ENCODE data around the gene TCN2. TPM values are rescaled to one million over a fixed set of nuclear protein-coding genes. Genes with fewer than 3 reads are reported as not detected.

TCN2 gene
- total and polyA plus RNA-seq, 2 experiments from 2014 or later: 4.8 to 5.3 TPM

GRCh38 chr22:30634471-30635233 is 27.7 kb downstream of the TCN2 start:
- H3K36me3 ChIP-seq (ENCODE audit: low read depth): no peaks in the 10 kb centered on the region
- no peaks in the 10 kb centered on the region for H3K27me3 ChIP-seq (replicated peaks; ENCODE audit: insufficient read depth)
- H3K4me2 ChIP-seq (ENCODE audit: unreplicated experiment): peak overlapping the region; percentile 93
- H3K4me1 ChIP-seq (ENCODE audit: insufficient read depth): peaks cover 23% of the 10 kb centered on the region
- DNase-seq: peak; percentile 92
- peak overlapping the region; percentile 57 for H3K9ac ChIP-seq
- H3K27ac ChIP-seq: peak overlapping the region; percentile 72
- peak overlapping the region; percentile 87 for H2AFZ ChIP-seq
- no peaks in the 10 kb centered on the region for H3K9me3 ChIP-seq (ENCODE audit: low read depth)
- in situ Hi-C loops (cut with MboI): loop anchor here (10.0 kb wide), 2 partner anchors 120 to 270 kb away; no protein-coding TSS in a partner anchor
- TF ChIP-seq EZH2phosphoT487 (IDR thresholded peaks at IDR 0.05; ENCODE audit: insufficient read depth, low read depth): no peak
- TF ChIP-seq EZH2 (IDR thresholded peaks at IDR 0.05; ENCODE audit: insufficient read depth, poor library complexity, severe bottlenecking): no peak
- peaks cover 39% of the 10 kb centered on the region for H3K79me2 ChIP-seq (ENCODE audit: insufficient read depth)
- no peaks in the 10 kb centered on the region for H4K20me1 ChIP-seq (ENCODE audit: insufficient read depth)
- H3K4me3 ChIP-seq: peak overlapping the region; percentile 79
- 16 to 17% methylated on average over 19 to 29 of the region's 29 CpGs for WGBS, 2 experiments (ENCODE audit: low coverage in 1 of 2, low lambda C conversion rate in 2 of 2, missing lambda C conversion rate in 2 of 2)
- H3K9me2 ChIP-seq (ENCODE audit: insufficient read depth): no peaks in the 10 kb centered on the region
- peaks cover 8% of the 10 kb centered on the region; the same call in 1 of the 2 replicates for H3F3A ChIP-seq (ENCODE audit: insufficient read depth)

- Histone ChIP-seq H3K4me2 (ENCODE audit: unreplicated experiment) (peak within 1 kb of the TSS; percentile 93), H3K27me3 (replicated peaks; ENCODE audit: insufficient read depth) (no peaks in the 10 kb centered on the region), H3K9me3 (ENCODE audit: low read depth) (no peaks in the 10 kb centered on the region), H3K27ac (peak within 1 kb of the TSS; percentile 72), H3K36me3 (ENCODE audit: low read depth) (no peaks in the 10 kb centered on the region), H3K4me3 (peak within 1 kb of the TSS; percentile 79), H4K20me1 (ENCODE audit: insufficient read depth) (no peaks in the 10 kb centered on the region), H3K9me2 (ENCODE audit: insufficient read depth) (no peaks in the 10 kb centered on the region), H3F3A (ENCODE audit: insufficient read depth) (peaks cover 8% of the 10 kb centered on the region; the same call in 1 of the 2 replicates), H3K4me1 (ENCODE audit: insufficient read depth) (peaks cover 23% of the 10 kb centered on the region), H3K79me2 (ENCODE audit: insufficient read depth) (peaks cover 48% of the 10 kb centered on the region), H2AFZ (peak within 1 kb of the TSS; percentile 87), H3K9ac (peak within 1 kb of the TSS; percentile 83)
- 1 to 2% methylated on average over 54 to 57 of the region's 75 CpGs for WGBS, 2 experiments (ENCODE audit: low coverage in 1 of 2, low lambda C conversion rate in 2 of 2, missing lambda C conversion rate in 2 of 2)
- in situ Hi-C loops (cut with MboI): loop anchor here (10.0 kb wide), 2 partner anchors 119 to 269 kb away; no protein-coding TSS in a partner anchor
- DNase-seq: peak; percentile 95
- TF ChIP-seq EZH2phosphoT487 (IDR thresholded peaks at IDR 0.05; ENCODE audit: insufficient read depth, low read depth) (no peak), EZH2 (IDR thresholded peaks at IDR 0.05; ENCODE audit: insufficient read depth, poor library complexity, severe bottlenecking) (no peak)
Observed at GRCh38 chr22:30635273-30636225, 28.6 kb downstream of the TCN2 start, which contains the start of gene SLC35E4. TSS of gene SLC35E4 (plus strand) at chr22:30635781. CDS start at chr22:30636451, 670 bp downstream.

- Histone ChIP-seq H3K9me2 (ENCODE audit: insufficient read depth) (no peaks in the 10 kb centered on the region), H3K27me3 (replicated peaks; ENCODE audit: insufficient read depth) (no peaks in the 10 kb centered on the region), H3K9ac (peak overlapping the region; percentile 83), H3K27ac (peak overlapping the region; percentile 72), H3K4me3 (peak overlapping the region; percentile 79), H3K4me1 (ENCODE audit: insufficient read depth) (peaks cover 23% of the 10 kb centered on the region), H2AFZ (peak overlapping the region; percentile 82), H3K9me3 (ENCODE audit: low read depth) (no peaks in the 10 kb centered on the region), H4K20me1 (ENCODE audit: insufficient read depth) (no peaks in the 10 kb centered on the region), H3F3A (ENCODE audit: insufficient read depth) (peaks cover 8% of the 10 kb centered on the region; the same call in 1 of the 2 replicates), H3K79me2 (ENCODE audit: insufficient read depth) (peaks cover 54% of the 10 kb centered on the region), H3K4me2 (ENCODE audit: unreplicated experiment) (peak overlapping the region; percentile 93), H3K36me3 (ENCODE audit: low read depth) (no peaks in the 10 kb centered on the region)
- no peak for TF ChIP-seq EZH2 (IDR thresholded peaks at IDR 0.05; ENCODE audit: insufficient read depth, poor library complexity, severe bottlenecking)
- no peak for TF ChIP-seq EZH2phosphoT487 (IDR thresholded peaks at IDR 0.05; ENCODE audit: insufficient read depth, low read depth)
- DNase-seq: peak; percentile 54
- WGBS, 2 experiments (ENCODE audit: low coverage in 1 of 2, low lambda C conversion rate in 2 of 2, missing lambda C conversion rate in 2 of 2): 33 to 40% methylated on average over 30 to 40 of the region's 45 CpGs
- in situ Hi-C loops (cut with MboI): loop anchor here (10.0 kb wide), 2 partner anchors 118 to 268 kb away; no protein-coding TSS in a partner anchor
Observed at GRCh38 chr22:30636226-30637077, 29.5 kb downstream of the TCN2 start.

All from GM23248 (cell line).